ENCODE measurements around the gene GRB2.

GRCh38 chr17:75361996-75362395, 43.5 kb downstream of the GRB2 start:
- TF ChIP-seq CTCF (IDR thresholded peaks at IDR 0.05), result no peak
- no peak for TF ChIP-seq POLR2A (IDR thresholded peaks at IDR 0.05)
- TF ChIP-seq EP300 (IDR thresholded peaks at IDR 0.05), result no peak
- TF ChIP-seq POLR2AphosphoS5 (IDR thresholded peaks at IDR 0.05), result no peak
